GM19025 (cell line): ENCODE data around the gene UBXN7.
"Not testable (repeated sequence)": the region's sequence is repeated elsewhere in the genome, so short reads cannot be mapped to it uniquely, and the experiment has no call there.

ENCODE experiments used
- ATAC-seq: cut with Tn5 transposase; IDR thresholded peaks from one replicate; pipeline ENCODE4 v1.9.1; 2021; ENCODE audit warnings: mild to moderate bottlenecking, low read depth, moderate library complexity; ENCODE audit not compliant: unreplicated experiment

UBXN7 gene

DNA sequence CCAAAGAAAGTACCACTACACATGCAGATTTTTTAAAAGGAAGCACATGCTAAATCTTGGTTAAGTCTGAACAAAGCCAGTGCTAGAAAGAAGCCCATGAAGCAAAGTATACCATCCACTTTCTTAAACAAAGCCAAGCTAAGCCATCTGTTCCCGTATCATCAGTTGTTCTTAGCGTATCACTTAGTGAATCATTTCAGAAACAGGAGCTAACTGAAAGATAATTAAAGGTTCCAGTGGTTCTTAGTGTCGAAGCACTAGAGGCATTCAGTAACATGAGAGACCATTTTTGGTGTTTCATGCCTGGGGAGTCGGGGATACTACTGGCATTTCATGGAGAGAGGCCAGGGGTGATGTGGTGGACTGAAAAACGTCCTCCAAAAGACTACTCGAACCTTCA, 12.8 kb downstream of the UBXN7 start:
- ATAC-seq, result no peak

DNA sequence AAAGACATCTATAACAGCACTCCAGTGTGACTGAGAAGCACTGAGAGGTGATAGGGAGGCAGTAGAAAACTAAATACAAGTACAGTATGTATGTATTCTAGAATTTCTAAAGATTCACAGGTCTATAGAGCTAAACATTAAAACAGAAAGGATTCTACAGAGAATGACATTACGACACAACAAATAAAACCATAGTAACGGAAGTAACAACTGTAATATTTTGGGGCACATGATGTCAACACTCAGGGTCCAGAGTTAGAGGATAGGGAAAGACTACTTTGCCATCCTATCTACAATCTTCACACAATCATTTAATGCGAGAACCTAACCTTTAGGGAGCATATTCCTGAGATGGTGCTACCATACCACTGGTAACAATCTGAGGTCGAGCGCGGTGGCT, 13.6 kb downstream of the UBXN7 start:
- no peak for ATAC-seq

DNA sequence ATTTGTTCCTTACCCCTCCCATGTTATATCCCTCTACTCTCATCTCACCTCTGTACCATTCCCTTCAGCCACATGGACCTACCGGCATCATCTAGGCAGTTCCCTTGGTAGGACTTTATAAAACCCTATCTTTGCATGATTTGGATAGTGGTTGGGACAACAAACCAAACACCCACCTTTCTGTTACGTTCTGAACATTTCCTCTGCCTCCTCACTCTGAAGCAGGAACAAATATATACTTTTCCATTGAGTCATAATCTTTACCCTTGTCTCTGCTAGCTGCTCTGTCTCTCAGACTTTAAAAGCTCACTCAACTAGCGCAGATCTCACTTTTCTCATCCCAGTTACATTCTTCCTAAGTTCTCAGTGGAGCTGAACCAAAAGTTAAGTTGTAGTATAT, 17.8 kb downstream of the UBXN7 start:
- ATAC-seq, result no peak

DNA sequence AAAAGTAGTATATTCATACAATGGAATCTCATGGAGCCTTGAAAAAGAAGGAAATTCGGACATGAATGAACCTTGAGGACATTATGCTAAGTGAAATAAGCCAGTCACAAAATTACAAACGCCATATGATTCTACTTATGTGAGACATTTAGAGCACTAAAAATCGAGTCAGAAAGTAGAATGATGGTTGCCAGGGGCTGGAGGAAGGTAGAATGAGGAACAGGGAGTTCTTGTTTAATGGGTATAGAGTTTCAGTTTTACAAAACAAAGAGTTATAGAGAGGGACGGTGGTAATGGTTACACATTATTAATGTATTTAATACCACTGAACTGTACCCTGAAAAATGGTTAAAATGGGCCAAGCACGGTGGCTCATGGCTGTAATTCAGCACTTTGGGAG, 19.5 kb downstream of the UBXN7 start:
- peak; percentile 61 for ATAC-seq

DNA sequence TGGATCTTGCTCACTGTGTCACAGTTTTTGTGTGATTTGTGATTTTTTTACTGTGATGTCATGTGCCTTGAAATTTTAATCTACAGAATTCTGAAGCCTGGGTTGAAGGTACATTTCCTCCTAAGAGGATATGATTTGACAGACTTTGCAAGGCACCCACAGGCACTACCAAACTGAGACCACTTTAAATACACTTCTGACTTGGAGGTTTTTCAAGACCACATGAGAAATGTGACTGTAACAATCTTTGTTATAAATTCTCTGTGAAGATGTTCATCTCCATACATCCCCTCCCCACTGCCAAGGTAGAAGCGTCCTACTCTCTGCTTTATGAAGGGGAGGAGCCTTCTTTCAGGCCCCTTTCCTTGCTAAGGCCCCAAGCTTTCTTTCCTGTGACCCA, 22.8 kb downstream of the UBXN7 start:
- no peak for ATAC-seq

DNA sequence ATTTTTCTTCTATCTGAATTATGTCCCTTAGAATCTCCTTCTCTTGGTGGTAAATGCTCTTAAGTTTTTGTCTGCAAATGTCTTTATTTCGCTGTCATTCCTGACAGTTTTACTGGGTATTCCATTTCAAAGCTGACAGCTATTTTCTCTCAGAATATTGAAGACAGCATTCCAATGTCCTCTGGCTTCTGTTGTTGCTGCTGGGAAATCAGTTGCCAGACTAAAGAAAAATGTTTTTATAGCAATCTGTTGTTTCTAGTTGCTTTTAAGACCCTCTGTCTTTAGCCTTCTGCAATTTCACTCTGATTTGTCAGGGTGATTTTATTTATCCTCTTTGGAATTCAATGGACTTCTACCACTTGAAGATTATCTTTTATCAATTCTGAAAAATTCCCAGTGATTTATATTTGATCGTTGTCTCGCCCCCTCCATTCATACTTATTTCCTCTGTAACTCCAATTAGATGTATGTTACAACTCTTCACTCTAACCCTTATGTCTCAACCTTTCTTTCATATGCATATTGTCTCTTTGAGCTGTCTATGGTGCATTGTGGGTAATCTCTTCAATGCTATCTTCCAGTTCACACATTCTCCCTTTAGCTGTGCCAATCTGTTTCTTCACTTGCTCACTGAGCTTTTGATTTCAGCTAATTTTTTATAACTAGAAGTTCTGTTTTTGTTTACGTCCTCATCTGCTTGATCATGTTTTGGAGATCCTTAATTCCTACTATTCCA, 23.5 kb downstream of the UBXN7 start:
- no peak for ATAC-seq

DNA sequence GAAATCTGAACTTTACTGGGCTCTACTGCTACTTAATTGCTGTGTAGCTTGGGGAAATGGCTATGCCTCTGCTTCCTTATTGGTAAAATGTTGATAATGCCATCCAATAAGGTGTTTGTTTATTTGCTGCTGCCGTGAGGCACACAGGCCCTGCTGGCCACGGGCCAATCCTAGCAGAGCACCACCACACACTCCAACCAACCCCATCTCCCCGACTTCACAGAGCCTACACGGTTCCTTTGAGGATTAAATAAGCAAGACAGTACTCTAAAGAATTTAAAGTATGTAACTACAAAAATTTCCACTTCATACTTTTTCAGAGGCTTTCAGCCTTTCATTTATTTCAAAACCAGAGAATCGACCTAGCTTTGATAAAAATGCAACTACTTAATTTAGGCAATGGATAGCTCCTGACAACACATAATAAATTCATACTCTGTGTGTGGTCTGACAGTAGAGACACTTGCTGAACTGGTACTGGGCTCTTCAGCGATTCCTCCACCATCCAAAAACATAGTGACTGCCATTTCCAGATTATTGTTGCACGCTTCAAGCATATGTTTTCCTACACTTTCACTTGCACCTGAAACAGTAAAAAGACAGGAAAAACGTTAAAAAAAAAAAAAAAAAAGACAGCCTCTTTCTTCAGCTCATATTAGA, 25.3 kb downstream of the UBXN7 start:
- ATAC-seq, result no peak

DNA sequence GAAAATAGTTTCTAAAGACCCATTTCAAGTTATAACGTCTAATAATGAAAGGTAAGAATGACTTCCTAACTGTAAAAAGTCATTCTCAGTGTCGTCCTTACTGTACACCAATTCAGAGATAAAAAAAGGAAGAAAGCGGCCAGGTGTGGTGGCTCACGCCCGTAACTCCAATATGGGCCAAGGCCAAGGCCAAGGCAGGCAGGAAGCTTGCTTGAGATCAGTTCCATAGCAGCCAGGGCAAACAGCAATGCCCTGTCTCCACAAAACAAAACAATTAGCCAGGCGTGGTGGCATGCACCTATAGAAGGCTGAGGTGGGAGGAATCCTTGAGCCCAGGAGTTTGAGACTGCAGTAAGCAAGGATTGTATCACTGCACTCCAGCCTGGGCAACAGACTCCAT, 31.9 kb downstream of the UBXN7 start:
- ATAC-seq, result no peak

DNA sequence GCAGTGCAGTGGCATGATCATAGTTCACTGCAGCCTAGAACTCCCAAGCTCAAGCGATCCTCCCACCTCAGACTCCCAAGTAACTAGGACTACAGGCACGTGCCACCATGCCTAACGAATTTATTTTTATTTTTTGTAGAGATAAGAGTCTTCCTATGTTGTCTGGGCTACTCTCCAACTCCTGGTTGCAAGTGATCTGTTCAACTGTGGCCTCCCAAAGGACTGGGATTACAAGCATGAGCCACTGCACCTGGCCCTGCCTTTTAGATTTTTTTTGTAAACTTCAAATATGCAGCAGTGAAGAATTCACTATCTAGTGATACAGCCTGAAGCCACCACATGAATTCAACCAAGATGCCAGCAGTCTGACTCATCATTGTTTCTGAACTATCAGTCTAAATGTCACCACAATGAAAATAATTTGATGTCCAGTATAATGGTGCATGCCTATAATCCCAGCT, 32.7 kb downstream of the UBXN7 start:
- ATAC-seq, result no peak

DNA sequence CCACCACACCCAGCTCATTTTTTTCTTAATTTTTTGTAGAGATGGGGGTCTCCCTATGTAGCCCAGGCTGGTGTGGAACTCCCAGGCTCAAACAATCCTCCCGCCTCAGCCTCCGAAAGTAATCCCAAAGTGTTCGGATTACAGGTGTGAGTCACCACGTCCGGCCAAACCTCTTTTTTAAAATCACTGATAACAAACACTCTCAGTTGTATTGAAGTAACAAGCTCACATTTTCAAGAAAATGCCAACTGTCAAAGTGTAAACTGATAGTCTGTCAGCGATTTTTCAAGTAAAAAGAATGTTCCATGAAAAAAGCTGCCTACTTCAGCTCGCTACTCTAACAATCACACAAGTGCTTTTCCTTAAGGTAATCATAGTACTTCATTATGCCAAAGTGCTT, 33.4 kb downstream of the UBXN7 start:
- ATAC-seq, result no peak

DNA sequence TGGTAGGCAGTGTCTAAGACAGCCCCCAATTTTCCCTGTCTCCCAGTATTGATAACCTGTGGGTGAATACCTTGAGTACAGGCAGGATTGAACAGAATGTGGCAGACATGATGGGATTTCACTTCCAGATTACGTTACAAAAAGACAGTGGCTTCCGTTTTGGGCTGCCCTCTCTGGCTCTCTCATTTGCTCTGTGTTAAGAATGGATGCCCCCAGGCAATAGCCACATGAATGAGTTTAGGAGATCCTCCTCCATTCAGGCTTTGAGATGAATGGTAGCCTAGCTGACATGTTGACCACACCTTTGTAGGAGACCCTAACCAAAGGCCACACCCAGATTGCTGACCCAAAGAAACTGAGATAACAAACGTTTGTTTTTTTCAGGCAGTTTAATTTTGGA, 34.3 kb downstream of the UBXN7 start:
- no peak for ATAC-seq

DNA sequence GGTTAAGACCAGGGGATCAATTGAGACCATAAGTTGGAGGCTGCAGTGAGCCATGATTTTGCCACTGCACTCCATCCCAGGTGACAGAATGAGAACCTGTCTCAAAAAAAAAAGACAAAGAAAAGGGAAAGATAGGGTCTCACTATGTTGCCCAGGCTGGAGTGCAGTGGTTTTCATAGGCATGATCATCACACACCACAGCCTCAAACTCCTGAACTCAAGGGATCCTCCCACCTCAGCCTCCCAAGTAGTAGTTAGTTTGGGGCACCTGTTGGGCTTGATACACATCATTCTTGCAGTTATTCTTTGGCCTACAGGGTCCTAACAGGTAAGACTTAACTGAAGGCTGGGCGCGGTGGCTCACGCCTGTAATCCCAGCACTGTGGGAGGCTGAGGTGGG, 42.1 kb downstream of the UBXN7 start:
- ATAC-seq, result no peak

DNA sequence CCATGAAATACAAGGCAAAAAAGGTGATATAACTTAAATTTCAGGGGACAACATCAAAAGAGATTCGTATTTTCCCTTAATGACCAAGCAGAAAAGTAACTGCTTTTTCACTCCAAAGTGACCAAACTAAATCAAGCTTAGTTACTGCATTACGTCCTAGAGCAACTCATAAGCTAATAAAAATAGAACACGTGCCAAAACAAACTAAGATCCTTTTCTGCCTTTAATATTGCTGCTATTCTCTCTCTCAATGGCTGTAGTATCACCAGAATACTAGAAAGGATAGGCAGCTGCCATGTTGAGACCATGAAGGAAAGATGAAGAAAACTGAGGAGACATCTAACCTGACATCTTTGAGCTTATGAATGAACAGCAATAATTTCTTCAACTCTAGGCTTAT, 43.3 kb downstream of the UBXN7 start:
- ATAC-seq, result no peak

DNA sequence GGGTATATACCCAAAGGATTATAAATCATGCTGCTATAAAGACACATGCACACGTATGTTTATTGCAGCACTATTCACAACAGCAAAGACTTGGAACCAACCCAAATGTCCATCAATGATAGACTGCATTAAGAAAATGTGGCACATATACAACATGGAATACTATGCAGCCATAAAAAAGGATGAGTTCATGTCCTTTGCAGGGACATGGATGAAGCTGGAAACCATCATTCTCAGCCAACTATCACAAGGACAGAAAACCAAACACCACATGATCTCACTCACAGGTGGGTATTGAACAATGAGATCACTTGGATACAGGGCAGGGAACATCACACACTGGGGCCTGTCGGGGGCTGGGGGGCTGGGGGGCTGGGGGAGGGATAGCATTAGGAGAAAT, 44.3 kb downstream of the UBXN7 start:
- not testable (repeated sequence) for ATAC-seq

DNA sequence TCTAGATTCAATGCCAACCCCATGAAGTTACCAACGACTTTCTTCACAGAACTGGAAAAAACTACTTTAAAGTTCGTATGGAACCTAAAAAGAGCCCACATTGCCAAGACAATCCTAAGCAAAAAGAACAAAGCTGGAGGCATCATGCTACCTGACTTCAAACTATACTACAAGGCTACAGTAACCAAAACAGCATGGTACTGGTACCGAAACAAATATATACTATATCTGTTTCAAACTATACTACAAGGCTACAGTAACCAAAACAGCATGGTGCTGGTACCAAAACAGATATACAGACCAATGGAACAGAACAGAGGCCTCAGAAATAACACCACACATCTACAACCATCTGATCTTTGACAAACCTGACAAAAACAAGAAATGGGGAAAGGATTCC, 45.4 kb downstream of the UBXN7 start:
- ATAC-seq, result not testable (repeated sequence)

DNA sequence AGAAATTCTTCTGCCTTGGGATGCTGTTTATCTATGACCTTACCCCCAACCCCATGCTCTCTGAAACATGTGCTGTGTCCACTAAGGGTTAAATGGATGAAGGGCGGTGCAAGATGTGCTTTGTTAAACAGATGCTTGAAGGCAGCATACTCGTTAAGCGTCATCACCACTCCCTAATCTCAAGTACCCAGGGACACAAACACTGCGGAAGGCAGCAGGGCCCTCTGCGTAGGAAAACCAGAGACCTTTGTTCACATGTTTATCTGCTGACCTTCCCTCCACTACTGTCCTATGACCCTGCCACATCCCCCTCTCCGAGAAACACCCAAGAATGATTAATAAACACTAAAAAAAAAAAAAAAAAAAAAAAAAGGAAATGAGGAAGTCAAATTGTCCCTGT, 46.2 kb downstream of the UBXN7 start:
- ATAC-seq, result not testable (repeated sequence)

DNA sequence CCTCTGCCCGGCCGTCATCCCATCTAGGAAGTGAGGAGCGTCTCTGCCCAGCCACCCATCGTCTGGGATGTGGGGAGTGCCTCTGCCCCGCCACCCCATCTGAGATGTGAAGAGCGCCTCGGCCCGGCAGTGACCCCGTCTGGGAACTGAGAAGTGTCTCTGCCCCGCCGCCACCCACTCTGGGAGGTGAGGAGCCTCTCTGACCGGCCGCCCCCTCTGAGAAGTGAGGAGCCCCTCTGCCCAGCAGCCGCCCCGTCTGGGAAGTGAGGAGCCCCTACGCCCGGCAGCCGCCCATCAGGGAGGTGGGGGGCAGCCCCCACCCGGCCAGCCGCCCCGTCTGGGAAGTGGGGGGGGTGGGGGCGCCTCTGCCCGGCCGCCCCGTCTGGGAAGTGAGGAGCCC, 46.8 kb downstream of the UBXN7 start:
- ATAC-seq, result not testable (repeated sequence)

DNA sequence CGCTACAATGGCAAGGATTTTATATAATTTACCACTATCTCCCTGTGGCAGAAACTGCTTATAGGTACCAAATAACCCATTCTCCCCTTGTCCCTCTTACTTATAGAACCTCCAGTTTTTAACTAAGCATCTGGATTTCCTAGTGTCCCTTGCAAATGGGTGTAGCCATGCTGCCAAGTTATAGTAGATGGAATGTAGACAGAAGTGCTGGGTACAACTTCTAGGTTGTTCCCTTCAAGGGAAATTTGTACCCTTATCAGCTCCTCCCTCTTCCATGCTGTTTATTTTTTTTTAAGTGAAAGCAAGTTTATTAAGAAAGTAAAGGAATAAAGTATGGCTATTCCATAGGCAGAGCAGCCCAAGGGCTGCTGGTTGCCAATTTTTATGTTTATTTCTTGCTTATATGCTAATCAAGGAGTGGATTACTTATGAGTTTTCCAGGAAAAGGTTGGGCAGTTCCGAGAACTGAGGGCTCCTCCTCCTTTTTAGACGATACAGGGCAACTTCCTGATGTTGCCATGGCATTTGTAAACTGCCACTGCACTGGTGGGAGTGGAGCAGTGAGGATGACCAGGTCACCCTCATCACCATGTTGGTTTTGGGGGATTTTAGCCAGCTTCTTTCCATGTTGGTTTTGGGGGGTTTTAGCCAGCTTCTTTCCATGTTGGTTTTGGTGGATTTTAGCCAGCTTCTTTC, 53.9 kb downstream of the UBXN7 start:
- no peak for ATAC-seq

DNA sequence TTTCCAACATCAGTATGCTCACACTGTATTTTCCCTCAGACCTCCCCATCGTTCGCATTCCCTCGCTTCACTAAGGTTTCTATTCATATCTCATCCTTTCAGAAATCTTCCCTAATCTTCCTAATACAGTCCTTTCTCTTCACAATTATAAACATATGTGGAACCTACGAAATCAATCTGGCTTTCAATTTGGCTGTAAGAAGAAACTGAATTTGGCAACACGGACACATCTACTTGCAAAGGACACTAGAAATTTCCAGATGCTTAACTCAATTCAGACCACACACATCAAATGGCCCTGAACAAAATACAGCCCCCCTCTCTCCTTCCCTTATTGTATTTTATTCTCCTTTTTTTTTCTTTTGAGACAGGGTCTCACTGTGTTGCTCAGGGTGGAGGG, 54.9 kb downstream of the UBXN7 start:
- no peak for ATAC-seq

DNA sequence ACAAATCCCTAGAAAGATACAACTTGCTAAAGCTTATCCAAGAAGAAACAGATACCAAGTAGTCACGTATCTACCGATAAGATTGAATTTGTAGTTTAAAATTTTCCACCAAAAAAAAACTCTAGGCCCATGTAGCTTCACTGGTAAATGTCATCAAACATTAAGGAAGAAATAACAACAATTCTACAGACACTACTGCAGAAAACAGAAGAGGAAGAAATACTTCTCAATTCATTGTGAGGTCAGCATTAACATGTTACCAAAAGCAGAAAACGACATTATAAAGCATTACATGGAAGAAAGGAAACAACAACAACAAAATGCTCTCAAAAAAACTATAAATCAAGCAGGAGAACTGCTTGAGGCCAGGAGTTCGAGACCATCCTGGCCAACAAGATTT, 66.5 kb downstream of the UBXN7 start:
- no peak for ATAC-seq

DNA sequence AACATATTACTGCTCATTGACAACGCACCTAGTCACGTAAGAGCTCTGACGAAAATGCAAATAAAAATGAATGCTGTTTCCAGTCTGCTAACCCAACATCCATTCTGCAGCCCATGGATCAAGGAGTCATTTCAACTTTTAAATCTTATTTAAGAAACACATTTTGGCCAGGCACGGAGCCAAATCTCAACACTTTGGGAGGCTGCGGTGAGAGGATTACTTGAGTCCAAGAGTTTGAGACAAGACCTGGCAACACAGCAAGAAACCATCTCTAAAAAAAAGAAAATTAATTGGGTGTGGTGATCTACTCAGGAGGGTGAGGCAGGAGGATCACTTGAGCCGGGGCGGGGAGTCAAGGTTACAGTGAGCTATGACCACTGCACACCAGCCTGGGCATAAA, 71.6 kb downstream of the UBXN7 start:
- ATAC-seq, result no peak

DNA sequence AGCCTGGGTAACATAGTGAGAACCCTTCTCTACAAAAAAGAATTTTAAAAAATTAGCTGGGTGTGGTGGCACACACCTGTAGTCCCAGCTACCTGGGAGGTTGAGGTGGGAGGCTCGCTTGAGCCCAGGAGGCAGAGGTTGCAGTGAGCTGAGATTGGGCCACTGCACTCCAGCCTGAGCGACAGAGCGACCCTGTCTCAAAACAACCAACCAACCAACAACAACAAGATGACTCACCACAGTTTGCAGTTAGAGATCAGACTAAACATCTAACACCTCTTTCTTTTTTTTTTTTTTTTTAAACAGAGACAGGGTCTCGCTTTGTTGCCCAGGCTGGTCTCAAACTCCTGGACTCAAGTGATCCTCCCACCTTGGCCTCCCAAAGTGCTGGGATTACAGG, 73.7 kb downstream of the UBXN7 start:
- ATAC-seq, result not testable (repeated sequence)
